ENCODE measurements around the gene SYCE3.

DNA sequence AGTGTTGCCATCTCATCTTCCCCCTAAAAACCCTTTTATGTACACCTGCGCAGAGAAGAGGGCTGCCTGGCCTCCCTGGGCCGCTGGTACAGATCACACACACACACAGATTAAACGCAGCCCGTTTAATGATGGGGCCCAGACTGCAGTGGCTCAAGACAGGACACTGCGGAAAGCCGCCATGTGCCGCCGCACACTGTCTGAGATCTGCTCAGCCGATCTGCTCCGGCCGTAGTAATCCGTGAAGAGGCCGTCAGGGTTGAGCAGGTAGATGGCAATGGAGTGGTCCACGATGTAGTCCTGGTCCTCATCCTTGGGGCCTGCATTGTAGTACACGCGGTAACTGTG is 39.3 kb downstream of the SYCE3 start:
- TF ChIP-seq, protein P1, sequence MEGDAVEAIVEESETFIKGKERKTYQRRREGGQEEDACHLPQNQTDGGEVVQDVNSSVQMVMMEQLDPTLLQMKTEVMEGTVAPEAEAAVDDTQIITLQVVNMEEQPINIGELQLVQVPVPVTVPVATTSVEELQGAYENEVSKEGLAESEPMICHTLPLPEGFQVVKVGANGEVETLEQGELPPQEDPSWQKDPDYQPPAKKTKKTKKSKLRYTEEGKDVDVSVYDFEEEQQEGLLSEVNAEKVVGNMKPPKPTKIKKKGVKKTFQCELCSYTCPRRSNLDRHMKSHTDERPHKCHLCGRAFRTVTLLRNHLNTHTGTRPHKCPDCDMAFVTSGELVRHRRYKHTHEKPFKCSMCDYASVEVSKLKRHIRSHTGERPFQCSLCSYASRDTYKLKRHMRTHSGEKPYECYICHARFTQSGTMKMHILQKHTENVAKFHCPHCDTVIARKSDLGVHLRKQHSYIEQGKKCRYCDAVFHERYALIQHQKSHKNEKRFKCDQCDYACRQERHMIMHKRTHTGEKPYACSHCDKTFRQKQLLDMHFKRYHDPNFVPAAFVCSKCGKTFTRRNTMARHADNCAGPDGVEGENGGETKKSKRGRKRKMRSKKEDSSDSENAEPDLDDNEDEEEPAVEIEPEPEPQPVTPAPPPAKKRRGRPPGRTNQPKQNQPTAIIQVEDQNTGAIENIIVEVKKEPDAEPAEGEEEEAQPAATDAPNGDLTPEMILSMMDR (conservative IDR thresholded peaks at IDR 0.05; ENCODE audit: low read depth, low read length): no peak
- TF ChIP-seq EZH2 (IDR thresholded peaks at IDR 0.05; ENCODE audit: borderline replicate concordance, low read depth, low read length, poor library complexity, severe bottlenecking): no peak
